ENCODE data around the gene HTT.

HTT gene

GRCh38 chr4:3287972-3288570 lies 213.6 kb downstream of the HTT start:
- Histone ChIP-seq H3K27me3 (ENCODE audit: insufficient read depth, poor library complexity, severe bottlenecking) (peaks cover 2% of the 10 kb centered on the region), H3K4me3 (replicated peaks; ENCODE audit: insufficient read depth, low read length) (no peak overlapping the region), H3K27ac (replicated peaks) (no peak overlapping the region)
- DNase-seq (ENCODE audit: low read depth in 1 of 2, low spot score in 1 of 2) = no peak
- TF ChIP-seq GABPA (IDR thresholded peaks at IDR 0.05; ENCODE audit: low read depth) = no peak
- no peak for TF ChIP-seq REST (IDR thresholded peaks at IDR 0.05; ENCODE audit: insufficient replicate concordance, low read depth)
- TF ChIP-seq CTCF (IDR thresholded peaks at IDR 0.05; ENCODE audit: insufficient read depth, low read length) = no peak

- Histone ChIP-seq H3K27me3 (ENCODE audit: insufficient read depth, poor library complexity, severe bottlenecking) (peaks cover 2% of the 10 kb centered on the region), H3K27ac (replicated peaks) (no peak overlapping the region), H3K4me3 (replicated peaks; ENCODE audit: insufficient read depth, low read length) (no peak overlapping the region)
- DNase-seq (ENCODE audit: low read depth in 1 of 2, low spot score in 1 of 2) = no peak
- TF ChIP-seq POLR2AphosphoS5 (IDR thresholded peaks at IDR 0.05; ENCODE audit: low read depth) (no peak), GABPA (IDR thresholded peaks at IDR 0.05; ENCODE audit: low read depth) (no peak), CTCF (IDR thresholded peaks at IDR 0.05; ENCODE audit: insufficient read depth, low read length) (no peak), SPI1 (IDR thresholded peaks at IDR 0.05; ENCODE audit: borderline replicate concordance, low read depth) (no peak), REST (IDR thresholded peaks at IDR 0.05; ENCODE audit: insufficient replicate concordance, low read depth) (no peak)
These were observed 214.2 kb downstream of the HTT start for GRCh38 chr4:3288571-3289094.

- no peak overlapping the region for H3K27ac ChIP-seq (replicated peaks)
- TF ChIP-seq REST (IDR thresholded peaks at IDR 0.05; ENCODE audit: insufficient replicate concordance, low read depth) = no peak
- TF ChIP-seq SPI1 (IDR thresholded peaks at IDR 0.05; ENCODE audit: borderline replicate concordance, low read depth) = no peak
- TF ChIP-seq GABPA (IDR thresholded peaks at IDR 0.05; ENCODE audit: low read depth) = no peak
- TF ChIP-seq CTCF (IDR thresholded peaks at IDR 0.05; ENCODE audit: insufficient read depth, low read length) = no peak
- no peak for TF ChIP-seq POLR2AphosphoS5 (IDR thresholded peaks at IDR 0.05; ENCODE audit: low read depth)
- no peak overlapping the region for H3K4me3 ChIP-seq (replicated peaks; ENCODE audit: insufficient read depth, low read length)
- peaks cover 2% of the 10 kb centered on the region for H3K27me3 ChIP-seq (ENCODE audit: insufficient read depth, poor library complexity, severe bottlenecking)
- DNase-seq (ENCODE audit: low read depth in 1 of 2, low spot score in 1 of 2) = no peak
These were observed 216.0 kb downstream of the HTT start for GRCh38 chr4:3290476-3290875.
